PC-3 (cell line): ENCODE results near the gene RELA. TPM values are rescaled to one million over a fixed set of nuclear protein-coding genes. Genes with fewer than 3 reads are reported as not detected.
"Not testable (repeated sequence)": the region's sequence is repeated elsewhere in the genome, so short reads cannot be mapped to it uniquely, and the experiment has no call there.

Source experiments
- ATAC-seq: fragments of 200-7000 bp; cut with Tn5 transposase; 2 replicates; pipeline ENCODE4 v1.9.1; 2020; ENCODE audit warnings: mild to moderate bottlenecking, moderate library complexity
- BruUV-seq: library from RNA; stranded (reverse); fragments of 400-500 nt; replicated peaks from 2 replicates; lab custom pipeline; 2021; lab: Mats Ljungman, UMichigan
- CTCF ChIA-PET: fragments of 300-600 bp; sonication (Branson Sonifier 250); formaldehyde crosslinking; loops from one replicate; lab custom pipeline; 2022; ENCODE audit warnings: antibody characterized with exemption; lab: Charles Lee
- POLR2A ChIA-PET: fragments of 300-600 bp; sonication (Branson Sonifier 250); formaldehyde crosslinking; loops from one replicate; lab custom pipeline; 2022; ENCODE audit warnings: antibody characterized with exemption; ENCODE audit not compliant: unreplicated experiment; lab: Charles Lee
- DNase-seq: peaks from one replicate; pipeline ENCODE4 v3.0.0-alpha.2; 2015
- H2AFZ ChIP-seq: fragments of 300-600 bp; sonication (generic); 2 replicates; pipeline ENCODE4 v1.6.0; 2016; ENCODE audit warnings: antibody characterized with exemption, low read length
- H3F3A ChIP-seq: fragments of 300-600 bp; sonication (generic); one replicate; pipeline ENCODE4 v1.6.0; 2017; ENCODE audit warnings: antibody characterized with exemption, low read length, control low read depth, mild to moderate bottlenecking; ENCODE audit not compliant: unreplicated experiment
- H3K27ac ChIP-seq: fragments of 300-600 bp; sonication (generic); 2 replicates; pipeline ENCODE4 v1.5.1; 2016; ENCODE audit warnings: mild to moderate bottlenecking, low read length
- H3K27me3 ChIP-seq: fragments of 300-600 bp; sonication (generic); 2 replicates; pipeline ENCODE4 v1.6.1; 2016; ENCODE audit warnings: low read length, mixed read lengths
- H3K36me3 ChIP-seq: fragments of 300-600 bp; sonication (generic); 2 replicates; pipeline ENCODE4 v1.6.1; 2016; ENCODE audit warnings: low read depth, mixed run types, low read length, mixed read lengths
- H3K4me1 ChIP-seq: fragments of 300-600 bp; sonication (generic); 2 replicates; pipeline ENCODE4 v1.5.1; 2016; ENCODE audit warnings: low read length; ENCODE audit not compliant: insufficient read depth
- H3K4me2 ChIP-seq: fragments of 300-600 bp; sonication (generic); 2 replicates; pipeline ENCODE4 v1.6.0; 2016; ENCODE audit warnings: low read length
- H3K4me3 ChIP-seq: fragments of 300-600 bp; sonication (generic); 2 replicates; pipeline ENCODE4 v1.5.1; 2016; ENCODE audit warnings: mild to moderate bottlenecking, low read length, mixed read lengths
- H3K79me2 ChIP-seq: fragments of 300-600 bp; sonication (generic); 2 replicates; pipeline ENCODE4 v1.6.1; 2017; ENCODE audit warnings: low read length, mixed read lengths
- H3K9ac ChIP-seq: fragments of 300-600 bp; sonication (generic); 2 replicates; pipeline ENCODE4 v1.6.0; 2016; ENCODE audit warnings: mild to moderate bottlenecking, low read length
- H3K9me2 ChIP-seq: fragments of 300-600 bp; sonication (generic); replicated peaks from 2 replicates; pipeline ENCODE4 v1.6.1; 2016; ENCODE audit warnings: mixed run types, low read length, mixed read lengths
- H3K9me3 ChIP-seq: fragments of 300-600 bp; sonication (generic); 2 replicates; pipeline ENCODE4 v1.6.1; 2016; ENCODE audit warnings: low read length, mixed read lengths
- H4K20me1 ChIP-seq: fragments of 300-600 bp; sonication (generic); 2 replicates; pipeline ENCODE4 v1.6.1; 2016; ENCODE audit warnings: low read length, mixed read lengths
- EZH2 ChIP-seq: fragments of 300-600 bp; sonication (generic); IDR thresholded peaks from one replicate; pipeline ENCODE4 v1.6.1; 2017; ENCODE audit warnings: antibody characterized with exemption, mild to moderate bottlenecking, low read length; ENCODE audit not compliant: unreplicated experiment
- EZH2phosphoT487 ChIP-seq: fragments of 300-600 bp; sonication (generic); IDR thresholded peaks from 2 replicates; pipeline ENCODE4 v1.6.1; 2018; ENCODE audit warnings: mild to moderate bottlenecking, antibody characterized with exemption, low read length, borderline replicate concordance
- intact Hi-C: fragments of 100-400 bp; cut with micrococcal nuclease; formaldehyde crosslinking; loops from 2 replicates; pipeline ENCODE4 v1.9.0; 2023
- total RNA-seq: library from RNA; depleted of rRNA; stranded (reverse); fragments of >200 nt; gene quantifications from 2 replicates; pipeline ENCODE4 v1.2.3, GENCODE V29; 2014
- TF ChIP-seq, protein P1 (sequence below): fragments of 300-600 bp; sonication (generic); conservative IDR thresholded peaks from 2 replicates; pipeline ENCODE4 v1.5.1; 2017; ENCODE audit warnings: antibody characterized with exemption, low read depth, mild to moderate bottlenecking, low read length

RELA gene
- total RNA-seq, 1 experiment from 2014 or later = 84.2 TPM

GRCh38 chr11:65710421-65710820 is 47.7 kb upstream of the RELA start:
- peak overlapping the region; percentile 25; the same call in 1 of the 2 replicates for H3K4me2 ChIP-seq
- no peak overlapping the region for H2AFZ ChIP-seq
- intact Hi-C loops = loop anchor here (10.0 kb wide), 1 partner anchor 274 kb away; no protein-coding TSS in a partner anchor
- H3F3A ChIP-seq = no peaks in the 10 kb centered on the region
- BruUV-seq = no TSS peak
- ChIA-PET POLR2A (no interaction called here), CTCF (no interaction called here)
- peaks cover 11% of the 10 kb centered on the region for H3K4me1 ChIP-seq
- H3K27me3 ChIP-seq = no peaks in the 10 kb centered on the region
- no peak for DNase-seq
- H3K27ac ChIP-seq = no peak overlapping the region
- TF ChIP-seq, protein P1, sequence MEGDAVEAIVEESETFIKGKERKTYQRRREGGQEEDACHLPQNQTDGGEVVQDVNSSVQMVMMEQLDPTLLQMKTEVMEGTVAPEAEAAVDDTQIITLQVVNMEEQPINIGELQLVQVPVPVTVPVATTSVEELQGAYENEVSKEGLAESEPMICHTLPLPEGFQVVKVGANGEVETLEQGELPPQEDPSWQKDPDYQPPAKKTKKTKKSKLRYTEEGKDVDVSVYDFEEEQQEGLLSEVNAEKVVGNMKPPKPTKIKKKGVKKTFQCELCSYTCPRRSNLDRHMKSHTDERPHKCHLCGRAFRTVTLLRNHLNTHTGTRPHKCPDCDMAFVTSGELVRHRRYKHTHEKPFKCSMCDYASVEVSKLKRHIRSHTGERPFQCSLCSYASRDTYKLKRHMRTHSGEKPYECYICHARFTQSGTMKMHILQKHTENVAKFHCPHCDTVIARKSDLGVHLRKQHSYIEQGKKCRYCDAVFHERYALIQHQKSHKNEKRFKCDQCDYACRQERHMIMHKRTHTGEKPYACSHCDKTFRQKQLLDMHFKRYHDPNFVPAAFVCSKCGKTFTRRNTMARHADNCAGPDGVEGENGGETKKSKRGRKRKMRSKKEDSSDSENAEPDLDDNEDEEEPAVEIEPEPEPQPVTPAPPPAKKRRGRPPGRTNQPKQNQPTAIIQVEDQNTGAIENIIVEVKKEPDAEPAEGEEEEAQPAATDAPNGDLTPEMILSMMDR = no peak
- TF ChIP-seq EZH2 = no peak
- no peak for TF ChIP-seq EZH2phosphoT487
- peaks cover 16% of the 10 kb centered on the region for H3K79me2 ChIP-seq
- no peak overlapping the region for H3K9ac ChIP-seq
- H3K9me2 ChIP-seq = no peaks in the 10 kb centered on the region
- no peak for ATAC-seq
- H3K9me3 ChIP-seq = no peaks in the 10 kb centered on the region; the same call in 1 of the 2 replicates
- H3K36me3 ChIP-seq = peaks cover 19% of the 10 kb centered on the region
- no peak overlapping the region for H3K4me3 ChIP-seq
- H4K20me1 ChIP-seq = no peaks in the 10 kb centered on the region

- H3K4me2 ChIP-seq = no peak overlapping the region
- TF ChIP-seq, protein P1 = no peak
- no peak for TF ChIP-seq EZH2phosphoT487
- ATAC-seq = no peak
- H2AFZ ChIP-seq = no peak overlapping the region
- H3K27me3 ChIP-seq = no peaks in the 10 kb centered on the region
- no peaks in the 10 kb centered on the region; the same call in 1 of the 2 replicates for H3K9me3 ChIP-seq
- POLR2A ChIA-PET = interaction anchor here (0.6 kb wide), 1 partner anchor 113 kb away, joined by 3 read pairs; no protein-coding TSS in a partner anchor
- no peak overlapping the region for H3K9ac ChIP-seq
- H3K9me2 ChIP-seq = no peaks in the 10 kb centered on the region
- peaks cover 13% of the 10 kb centered on the region for H3K36me3 ChIP-seq
- no peak overlapping the region for H3K4me3 ChIP-seq
- H3K27ac ChIP-seq = no peak overlapping the region
- H3F3A ChIP-seq = no peaks in the 10 kb centered on the region
- H4K20me1 ChIP-seq = no peaks in the 10 kb centered on the region
- no TSS peak for BruUV-seq
- peaks cover 11% of the 10 kb centered on the region for H3K4me1 ChIP-seq
- CTCF ChIA-PET = no interaction called here
- H3K79me2 ChIP-seq = peaks cover 13% of the 10 kb centered on the region
- intact Hi-C loops = loop anchor here (10.0 kb wide), 1 partner anchor 275 kb away; no protein-coding TSS in a partner anchor
- no peak for DNase-seq
These were observed 46.9 kb upstream of the RELA start for GRCh38 chr11:65709661-65710060.

DNA sequence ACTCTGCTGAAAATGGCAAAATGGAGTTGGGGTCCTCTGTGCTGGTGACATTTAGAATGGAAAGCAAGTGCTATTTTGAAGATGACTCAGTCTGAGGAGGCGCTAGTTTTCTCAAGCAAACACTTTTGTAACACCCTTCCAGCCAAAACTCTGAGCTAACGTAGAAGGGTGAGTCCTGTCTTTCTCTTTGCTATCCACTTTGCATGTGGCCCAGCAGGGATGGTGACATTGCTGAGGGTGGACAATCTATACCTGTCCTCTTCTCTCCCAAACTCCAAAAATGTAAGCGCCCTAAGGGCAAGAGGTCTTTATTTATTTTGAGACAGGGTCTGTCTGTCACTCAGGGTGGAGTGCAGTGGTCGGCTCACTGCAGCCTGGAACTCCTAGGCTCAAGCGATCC is 45.7 kb upstream of the RELA start:
- no peaks in the 10 kb centered on the region for H4K20me1 ChIP-seq
- H3K4me3 ChIP-seq = no peak overlapping the region
- DNase-seq (no peak), ATAC-seq (no peak)
- no TSS peak for BruUV-seq
- peaks cover 9% of the 10 kb centered on the region for H3K79me2 ChIP-seq
- TF ChIP-seq, protein P1 = no peak
- TF ChIP-seq EZH2 (no peak), EZH2phosphoT487 (no peak)
- H3K27ac ChIP-seq = no peak overlapping the region
- no peak overlapping the region for H2AFZ ChIP-seq
- no peak overlapping the region for H3K9ac ChIP-seq
- H3K9me3 ChIP-seq = no peaks in the 10 kb centered on the region; the same call in 1 of the 2 replicates
- H3K27me3 ChIP-seq = no peaks in the 10 kb centered on the region
- POLR2A ChIA-PET = no interaction called here
- H3F3A ChIP-seq = no peaks in the 10 kb centered on the region
- intact Hi-C loops = no loop called here
- H3K4me1 ChIP-seq = peaks cover 11% of the 10 kb centered on the region
- H3K9me2 ChIP-seq = no peaks in the 10 kb centered on the region
- peaks cover 2% of the 10 kb centered on the region for H3K36me3 ChIP-seq
- H3K4me2 ChIP-seq = no peak overlapping the region
- CTCF ChIA-PET = no interaction called here

- H3K4me3 ChIP-seq, H2AFZ ChIP-seq, H3K27me3 ChIP-seq, H3K9me3 ChIP-seq, H4K20me1 ChIP-seq, H3F3A ChIP-seq, CTCF ChIA-PET, ATAC-seq, BruUV-seq, POLR2A ChIA-PET, H3K27ac ChIP-seq, H3K79me2 ChIP-seq, H3K36me3 ChIP-seq, DNase-seq, H3K9ac ChIP-seq, H3K4me1 ChIP-seq, H3K4me2 ChIP-seq, H3K9me2 ChIP-seq, intact Hi-C loops: not testable (repeated sequence)
These were observed 44.3 kb upstream of the RELA start for GRCh38 chr11:65707002-65707401.
